Activated CD4-positive, alpha-beta T cell treated with anti-CD3 and anti-CD28 coated beads, Interleukin-2, amount 50 U/mL, for 1 hour (primary cell): ENCODE results near the gene GPATCH4.
"Not testable (repeated sequence)": the region's sequence is repeated elsewhere in the genome, so short reads cannot be mapped to it uniquely, and the experiment has no call there.

Experiments
- DNase-seq: peaks from one replicate; pipeline ENCODE4 v3.0.0-alpha.2; 2020

GPATCH4 gene

DNA sequence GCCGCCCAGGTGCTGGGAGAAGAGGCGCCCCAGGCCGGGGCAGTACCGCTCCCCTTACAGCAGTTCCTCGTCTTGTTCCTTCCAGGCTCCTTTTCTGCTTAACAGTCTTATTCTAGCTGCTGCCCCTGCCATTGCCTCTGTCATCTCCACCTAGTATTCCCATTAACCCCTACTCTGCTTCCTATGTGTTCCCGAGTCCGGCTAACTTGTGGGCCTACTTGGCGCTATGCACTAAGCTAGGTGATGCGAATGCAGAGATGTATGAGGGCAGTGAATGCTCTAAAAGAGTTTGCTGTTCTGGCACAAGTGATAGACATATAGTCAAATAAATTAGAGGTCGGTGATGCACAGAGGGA lies 28.6 kb downstream of the GPATCH4 start:
- no peak for DNase-seq

DNA sequence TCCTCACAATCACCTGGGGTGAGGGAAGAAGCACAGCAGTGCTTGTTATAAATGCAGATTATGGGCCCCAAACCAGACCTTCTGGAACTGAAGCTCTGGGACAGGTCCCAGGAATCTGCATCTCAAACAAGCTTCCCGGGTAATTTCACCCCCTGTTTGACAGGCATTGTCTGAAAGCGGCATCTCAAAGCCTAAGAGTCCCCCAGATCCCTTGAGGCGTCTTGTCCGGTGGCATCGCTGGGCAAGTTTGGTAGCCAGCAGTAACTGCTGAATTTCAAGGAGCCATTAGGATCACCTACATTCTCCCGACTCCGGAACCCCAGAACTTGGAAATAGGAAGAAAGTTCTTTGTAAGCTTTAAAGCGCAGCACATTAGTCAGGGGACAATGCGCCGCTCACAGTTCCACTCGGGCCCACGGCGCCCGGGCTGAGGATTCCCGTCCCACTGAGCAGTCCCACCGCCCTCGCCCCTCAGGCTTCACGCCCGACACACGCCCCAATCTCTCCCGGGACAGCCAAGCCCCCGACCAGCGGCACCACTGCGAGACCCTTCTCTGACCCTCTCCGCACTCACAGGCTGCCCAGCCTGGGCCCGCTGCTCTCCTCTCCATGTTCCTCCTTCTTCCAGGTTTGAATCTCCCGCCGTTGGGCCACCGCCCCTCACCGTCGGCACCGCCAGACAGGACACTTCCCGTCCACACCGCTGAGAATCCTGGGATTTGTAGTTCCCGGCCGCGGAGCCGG lies 29.2 kb downstream of the GPATCH4 start, which contains the start of gene IQGAP3:
IQGAP3 (minus strand) TSS at position 647 of the 744 bp plus-strand sequence; CDS start at position 611, 36 bp downstream.
- DNase-seq = peak; percentile 70

DNA sequence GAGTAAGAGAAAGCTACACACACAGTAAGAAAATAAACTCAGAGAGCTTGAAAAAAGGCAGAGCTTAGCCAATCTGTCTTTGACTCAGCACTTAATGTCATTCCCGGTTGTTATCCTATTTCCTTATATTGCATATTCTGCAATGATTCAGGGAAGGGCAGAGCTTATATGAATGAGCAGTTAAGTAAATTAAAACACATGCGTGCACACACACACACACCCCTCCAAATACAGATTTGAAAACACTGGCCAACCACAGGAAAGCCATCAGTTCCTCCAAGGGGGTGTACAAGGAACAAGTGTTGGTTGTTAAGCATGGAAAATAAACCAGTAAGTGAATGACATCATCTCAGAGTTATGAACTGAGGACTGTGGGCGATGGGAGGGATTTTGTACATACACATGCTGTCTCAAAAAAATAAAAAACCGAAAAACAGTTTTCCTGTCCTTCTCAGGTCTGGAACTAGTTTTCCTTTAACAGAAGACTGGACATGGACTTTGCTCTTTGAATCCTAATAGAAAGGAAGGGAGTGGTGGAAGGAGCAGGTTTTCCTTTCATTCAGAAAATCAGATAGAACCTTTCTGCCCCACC lies 29.9 kb downstream of the GPATCH4 start:
- no peak for DNase-seq

DNA sequence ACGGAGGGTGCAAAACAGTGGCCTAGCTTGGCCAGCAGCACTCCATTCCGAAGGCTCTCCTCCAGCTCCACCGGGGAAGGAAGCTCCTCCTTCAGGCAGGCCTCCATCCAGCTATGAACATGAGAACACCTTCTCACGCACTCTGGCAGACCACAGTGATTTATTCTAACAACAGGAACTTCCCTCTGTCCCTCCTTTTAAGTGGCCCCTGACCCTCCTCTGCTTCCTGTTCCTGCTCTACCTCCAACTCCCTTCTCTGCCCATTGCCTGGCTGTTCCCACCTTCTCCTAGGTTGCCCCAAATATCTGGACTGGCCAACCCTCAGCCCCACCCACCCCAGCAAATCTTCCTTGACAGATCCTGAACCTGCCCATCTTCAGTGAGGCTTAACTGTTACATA lies 34.8 kb downstream of the GPATCH4 start:
- DNase-seq = no peak

DNA sequence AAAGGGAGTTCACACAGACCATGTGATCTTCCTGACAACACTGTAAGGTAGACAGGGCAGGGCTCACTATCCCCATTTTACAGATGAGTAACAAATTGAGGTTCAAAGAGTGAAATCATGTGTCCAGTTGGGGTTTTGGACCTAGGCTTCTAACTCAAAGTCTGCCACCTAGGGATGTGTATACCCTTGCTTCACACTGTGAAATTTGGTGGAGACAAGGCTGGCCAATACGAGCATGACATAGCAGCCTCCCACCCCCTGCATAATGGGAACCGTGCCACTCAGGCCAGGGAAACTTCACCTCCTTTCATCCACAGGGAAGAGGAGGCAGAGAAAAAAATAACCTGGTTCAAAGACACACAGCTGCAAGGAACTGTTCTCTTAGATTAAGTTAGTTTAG lies 35.8 kb downstream of the GPATCH4 start:
- DNase-seq = no peak

DNA sequence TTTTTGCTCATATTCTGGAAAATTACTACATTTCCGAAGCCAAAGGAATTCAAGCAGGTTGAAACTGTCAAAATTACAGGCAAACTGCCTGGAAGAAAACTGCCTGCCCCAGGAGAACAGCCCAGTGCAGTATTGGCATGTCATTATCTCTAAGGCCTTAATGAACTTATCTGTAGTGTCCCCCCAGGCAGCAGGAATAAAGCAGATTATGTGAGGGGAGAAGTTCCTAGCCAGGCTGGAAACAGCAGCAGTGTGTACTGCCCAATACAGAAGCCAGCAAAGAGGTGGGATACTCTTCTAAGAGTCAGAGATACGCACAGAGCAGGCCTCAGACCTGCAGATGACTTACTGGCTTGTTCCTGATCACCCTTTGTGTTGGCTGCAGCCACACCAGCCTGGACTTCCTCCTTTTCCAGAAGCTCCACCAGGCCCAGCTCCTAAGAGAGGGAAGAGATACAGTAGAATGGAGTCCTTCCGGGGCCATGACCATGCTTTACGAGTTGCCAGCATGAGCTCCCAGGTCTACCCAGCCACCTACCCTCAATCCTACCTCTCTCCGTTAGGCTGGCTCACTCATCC lies 40.6 kb downstream of the GPATCH4 start:
- DNase-seq = no peak

DNA sequence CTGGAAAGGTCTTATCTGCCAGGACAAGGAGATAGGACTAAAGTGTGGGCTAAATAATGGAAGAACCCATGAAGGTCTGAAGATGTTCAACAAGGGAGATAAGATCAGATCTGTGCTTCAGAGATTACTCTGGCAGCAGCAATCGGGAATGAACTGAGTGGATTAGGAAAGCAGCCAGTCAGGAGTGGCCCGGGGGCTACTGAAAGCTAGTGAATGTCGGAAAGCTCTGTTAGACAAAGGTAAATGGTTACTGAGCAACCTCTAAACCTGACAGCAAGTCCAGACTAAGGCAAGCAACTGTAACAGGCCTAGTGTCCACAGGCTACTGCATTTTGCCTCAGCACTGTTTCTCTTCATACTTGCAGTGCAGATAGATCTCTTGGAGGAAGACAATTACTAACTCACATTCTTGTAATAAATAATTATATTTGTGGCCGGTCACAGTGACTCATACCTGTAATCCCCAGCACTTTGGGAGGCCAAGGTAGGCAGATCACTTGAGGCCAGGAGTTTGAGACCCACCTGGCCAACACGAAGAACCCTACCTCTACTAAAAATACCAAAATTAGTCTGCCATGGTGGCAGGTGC lies 41.4 kb downstream of the GPATCH4 start:
- DNase-seq = no peak

DNA sequence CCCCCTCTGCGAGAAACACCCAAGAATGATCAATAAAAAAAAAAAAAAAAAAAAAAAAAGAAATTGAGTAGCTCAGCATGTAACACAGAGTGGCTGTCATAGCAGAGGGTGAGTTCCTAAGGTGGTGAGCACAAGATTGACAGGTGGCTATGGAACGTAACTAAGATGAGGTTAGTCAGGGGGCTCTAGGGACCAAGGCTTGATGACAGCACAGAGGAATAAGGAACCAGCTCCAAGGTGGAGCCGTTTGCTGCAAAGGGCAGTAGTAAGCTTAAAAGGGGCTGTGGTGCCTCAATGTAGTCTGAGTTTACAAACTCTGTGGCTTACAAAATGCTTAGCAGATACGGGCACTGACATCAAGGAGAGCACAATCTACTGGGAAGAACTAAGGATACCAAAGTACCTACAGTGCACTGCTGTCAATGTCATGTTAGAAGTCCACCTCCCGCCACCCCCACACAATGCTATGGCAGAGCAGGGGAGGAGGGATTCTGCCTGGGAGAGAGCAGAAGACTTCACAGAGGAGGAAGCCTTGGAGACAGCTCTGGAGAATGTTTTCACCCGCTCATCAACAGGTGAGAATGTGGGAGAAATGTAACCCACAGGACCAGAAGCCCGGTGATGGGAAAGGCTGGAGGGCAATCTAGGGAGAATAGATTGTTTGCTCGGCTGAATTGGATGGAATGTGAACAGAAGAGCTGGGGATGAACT lies 42.0 kb downstream of the GPATCH4 start:
- no peak for DNase-seq

DNA sequence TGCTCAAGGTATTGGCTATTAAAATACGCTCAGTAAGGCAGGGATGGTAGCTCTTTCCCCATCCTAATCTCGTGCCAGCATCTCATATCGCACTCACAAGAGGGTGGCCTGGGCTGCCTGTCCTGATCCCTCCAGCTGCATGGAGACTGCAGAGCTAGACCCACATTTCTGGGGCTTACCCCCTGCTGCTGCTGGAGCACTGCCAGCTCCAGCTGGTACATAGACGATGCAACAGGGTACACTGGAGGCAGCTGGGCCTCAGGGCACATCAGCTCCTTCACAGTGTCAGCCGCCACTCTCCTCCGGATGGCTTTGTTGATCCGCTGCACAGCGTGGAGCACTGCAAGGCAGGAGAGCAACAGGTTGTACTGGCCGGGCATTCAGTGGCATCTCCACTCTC lies 44.9 kb downstream of the GPATCH4 start:
- DNase-seq = no peak

DNA sequence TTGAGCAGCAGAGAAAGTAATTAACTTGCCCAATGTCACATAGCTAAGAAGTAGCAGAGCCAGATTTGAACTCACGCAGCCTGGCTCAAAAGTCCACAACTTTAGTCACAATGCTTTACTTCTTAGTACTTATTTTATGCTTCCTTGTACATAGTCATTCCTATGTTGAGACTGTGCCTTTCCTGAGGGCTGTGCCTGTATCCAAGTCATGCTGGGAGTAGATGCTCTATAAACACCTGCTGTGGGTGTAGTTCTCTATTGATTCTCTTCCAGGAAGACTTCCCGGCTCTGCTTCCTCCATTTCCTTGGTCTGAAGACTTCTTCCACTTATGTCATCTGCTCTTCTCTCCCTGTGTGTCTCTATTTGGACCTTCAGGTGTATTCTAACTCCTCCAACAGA lies 45.6 kb downstream of the GPATCH4 start:
- DNase-seq = no peak

DNA sequence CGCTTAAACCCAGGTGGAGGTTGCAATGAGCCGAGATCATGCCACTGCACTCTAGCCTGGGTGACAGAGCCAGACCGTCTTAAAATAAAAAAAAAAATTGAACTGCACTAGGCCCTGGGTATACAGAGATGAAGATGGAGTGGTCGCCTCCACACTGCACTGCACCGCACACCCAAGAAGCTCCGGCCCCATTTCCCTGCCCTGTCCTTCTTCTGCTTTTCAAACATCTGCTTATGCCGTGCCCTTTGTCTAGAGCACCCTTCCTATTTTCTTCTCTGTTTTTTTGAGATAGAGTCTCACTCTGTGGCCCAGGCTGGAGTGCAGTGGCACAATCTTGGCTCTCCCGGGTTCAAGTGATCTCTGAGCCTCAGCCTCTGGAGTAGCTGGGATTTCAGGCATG lies 46.3 kb downstream of the GPATCH4 start:
- no peak for DNase-seq

DNA sequence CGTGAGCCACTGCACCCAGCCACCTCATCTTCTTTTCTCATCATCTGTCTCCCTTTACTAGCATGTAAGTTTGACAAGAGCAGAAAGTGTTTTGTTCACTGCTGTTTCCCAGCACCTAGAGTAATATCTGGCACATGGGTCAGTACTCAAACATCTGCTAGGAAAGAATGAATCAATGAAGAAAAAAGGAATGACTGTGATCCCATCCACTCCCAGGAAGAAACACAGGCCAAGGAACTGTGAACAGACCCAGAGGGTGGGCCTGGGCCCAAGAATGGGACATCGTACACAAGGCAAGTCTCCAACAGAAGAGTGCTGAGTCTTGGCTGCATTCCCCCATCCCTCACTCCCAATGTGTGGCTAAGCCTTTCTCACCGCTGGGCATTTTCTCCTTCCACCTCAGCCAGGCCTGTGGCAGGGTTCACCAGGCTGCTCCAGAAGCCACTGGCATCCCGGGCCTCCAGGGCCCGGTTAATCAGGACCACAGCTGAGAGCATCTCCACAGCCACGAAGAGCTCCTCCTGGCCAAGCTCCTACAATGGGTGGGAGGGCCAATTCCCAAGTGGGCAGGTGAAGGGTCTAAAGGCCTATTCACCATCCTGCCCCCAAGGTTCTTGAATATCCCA lies 47.3 kb downstream of the GPATCH4 start:
- no peak for DNase-seq

DNA sequence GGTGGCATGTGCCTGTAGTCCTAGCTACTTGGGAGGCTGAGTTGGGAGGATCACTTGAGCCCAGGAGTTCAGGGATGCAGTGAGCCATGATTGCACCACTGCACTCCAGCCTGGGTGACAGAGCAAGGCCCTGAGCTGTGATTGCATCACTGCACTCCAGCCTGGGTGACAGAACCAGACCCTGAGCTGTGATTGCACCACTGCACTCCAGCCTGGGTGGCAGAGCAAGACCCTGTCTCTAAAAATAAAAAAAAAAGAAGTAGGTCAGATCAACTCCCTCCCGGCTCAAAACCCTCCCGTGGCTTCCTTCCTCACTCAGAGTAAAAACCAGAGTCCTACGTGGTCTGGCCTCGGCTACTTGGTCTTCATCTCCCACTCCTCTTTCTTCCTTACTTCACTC lies 48.3 kb downstream of the GPATCH4 start:
- DNase-seq = not testable (repeated sequence)

DNA sequence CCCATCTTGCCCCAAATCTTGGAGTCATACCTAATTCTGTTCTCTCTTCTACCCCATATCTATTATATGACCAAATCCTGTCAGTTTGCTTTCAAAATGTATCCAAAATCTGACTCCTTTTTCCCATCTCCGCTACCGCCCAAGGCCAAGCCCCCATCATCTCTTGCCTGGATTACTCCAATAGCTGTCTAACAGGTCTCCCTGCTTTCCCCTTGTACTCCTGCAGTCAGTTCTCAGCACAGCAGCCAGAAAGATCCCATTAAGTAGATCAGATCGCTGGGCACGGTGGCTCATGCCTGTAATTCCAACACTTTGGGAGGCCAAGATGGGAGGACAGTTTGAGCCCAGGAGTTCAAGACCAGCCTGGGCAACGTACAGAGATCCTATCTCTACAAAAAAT lies 48.8 kb downstream of the GPATCH4 start:
- DNase-seq = no peak

DNA sequence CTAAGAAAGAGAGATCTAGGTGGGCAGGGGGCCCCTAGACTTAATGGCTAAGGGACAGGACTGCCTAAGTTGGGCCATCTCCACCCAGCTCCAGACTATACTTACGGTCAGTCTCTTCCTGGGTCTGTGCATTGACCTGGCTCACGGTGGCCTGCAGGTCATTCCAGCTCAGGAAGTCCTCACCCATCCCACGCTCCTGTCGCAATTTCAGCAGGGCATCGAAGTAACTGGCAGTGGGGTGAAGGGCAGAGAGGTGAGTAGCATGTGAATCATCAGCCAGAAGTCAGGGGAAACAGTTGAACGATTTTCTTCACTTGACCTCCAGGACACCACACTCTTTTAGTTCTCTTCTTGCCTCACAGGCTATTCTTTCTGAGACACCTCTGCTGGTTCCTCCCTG lies 49.4 kb downstream of the GPATCH4 start:
- DNase-seq = no peak

DNA sequence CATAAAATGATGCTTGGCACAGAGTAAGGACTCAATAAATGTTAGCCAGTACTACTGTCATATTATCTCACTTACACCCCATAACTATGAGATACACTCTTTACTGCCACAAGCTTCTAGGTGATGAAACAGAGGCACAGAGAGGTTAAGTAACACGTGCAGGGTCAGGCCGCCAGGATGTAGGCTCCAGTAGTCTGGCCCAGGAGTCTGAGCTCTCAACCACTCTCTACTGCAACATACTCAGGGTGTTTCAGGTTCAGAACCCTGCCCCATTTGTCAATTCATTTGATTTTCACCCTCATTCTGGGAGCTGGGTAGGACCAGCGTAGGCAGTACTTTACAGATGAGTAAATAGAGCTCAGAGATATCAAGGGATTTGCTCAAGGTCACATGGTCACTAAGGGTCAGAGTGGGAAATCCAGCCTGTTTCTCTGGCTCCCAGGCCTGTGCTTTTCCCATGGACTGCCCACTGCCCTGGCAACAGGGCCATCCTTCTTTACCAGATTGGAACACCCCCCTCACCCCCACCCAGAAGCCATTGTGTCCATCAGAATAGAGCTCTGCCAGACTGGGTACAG lies 50.1 kb downstream of the GPATCH4 start:
- no peak for DNase-seq

DNA sequence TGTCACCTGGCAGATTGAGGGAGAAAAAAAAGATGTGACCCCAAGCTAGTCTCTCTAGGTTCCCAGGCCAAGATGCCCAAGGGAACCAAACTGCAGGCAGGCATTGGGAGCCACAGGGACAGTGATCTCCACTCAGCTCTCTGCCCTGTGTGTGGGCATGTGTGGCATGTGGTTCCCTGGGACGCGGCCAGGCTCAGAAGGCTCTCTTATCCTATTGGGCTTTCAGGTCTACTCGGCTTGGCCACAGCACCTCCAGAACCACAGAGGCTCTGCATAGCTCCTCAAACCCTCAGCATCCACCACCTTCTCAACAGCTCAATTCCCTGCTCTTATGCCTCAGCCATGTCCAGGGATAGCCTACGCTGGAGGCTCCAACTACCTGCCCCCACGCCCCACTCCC lies 50.9 kb downstream of the GPATCH4 start:
- no peak for DNase-seq

DNA sequence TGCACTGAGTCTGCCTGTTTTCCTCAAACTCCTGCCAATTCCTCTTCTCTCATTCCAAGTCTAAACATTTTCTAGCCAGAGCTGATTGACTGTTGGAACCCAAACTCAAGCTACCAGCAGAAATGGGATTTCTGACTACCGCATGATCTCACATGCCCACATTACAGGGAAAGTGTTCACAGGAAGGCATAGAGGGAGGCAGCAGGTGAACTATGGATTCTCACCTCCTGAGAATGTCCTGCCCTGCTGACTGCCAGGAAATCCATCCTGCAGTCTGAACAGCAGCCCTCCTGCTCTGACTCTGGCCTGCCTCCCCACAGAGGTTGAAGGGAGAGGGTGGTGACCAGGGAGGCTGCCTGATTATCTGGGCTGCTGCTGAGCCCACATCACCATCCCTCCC lies 51.4 kb downstream of the GPATCH4 start:
- no peak for DNase-seq

DNA sequence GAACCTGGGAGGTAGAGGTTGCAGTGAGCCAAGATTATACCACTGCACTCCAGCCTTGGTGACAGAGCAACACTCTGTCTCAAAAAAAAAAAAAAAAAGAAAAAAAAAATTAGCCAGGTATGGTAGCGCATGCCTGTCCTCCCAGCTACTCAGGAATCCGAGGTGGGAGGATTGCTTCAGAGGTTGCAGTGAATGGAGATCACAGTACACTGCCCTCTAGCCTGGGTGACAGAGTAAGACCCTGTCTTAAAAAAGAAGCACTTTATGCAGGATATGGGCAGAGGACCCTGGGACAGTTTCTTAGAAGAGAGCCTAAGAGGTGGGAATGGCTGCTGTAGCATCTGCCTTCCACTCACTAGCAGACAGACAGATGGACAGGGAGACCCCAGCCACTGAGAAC lies 51.9 kb downstream of the GPATCH4 start:
- no peak for DNase-seq

DNA sequence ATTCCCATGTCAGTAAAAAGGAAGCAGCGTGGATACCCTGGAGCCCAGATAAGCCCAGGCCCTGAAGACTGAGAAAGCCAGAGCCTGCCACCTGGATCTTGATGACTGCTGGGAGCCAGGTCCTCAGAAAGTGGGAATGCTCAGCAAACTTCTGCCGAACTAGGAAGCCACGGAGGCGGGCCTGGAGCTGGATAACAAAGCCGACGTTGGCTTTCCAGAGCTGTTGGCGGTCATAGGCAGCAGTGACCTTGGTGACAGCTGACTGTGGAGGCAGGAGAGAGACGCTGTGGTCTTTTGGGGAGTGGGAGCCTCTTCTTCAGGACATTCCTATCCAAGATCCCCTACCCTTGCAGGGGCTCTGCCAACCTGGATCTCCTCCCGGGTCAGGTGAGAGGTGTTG lies 53.3 kb downstream of the GPATCH4 start:
- no peak for DNase-seq

DNA sequence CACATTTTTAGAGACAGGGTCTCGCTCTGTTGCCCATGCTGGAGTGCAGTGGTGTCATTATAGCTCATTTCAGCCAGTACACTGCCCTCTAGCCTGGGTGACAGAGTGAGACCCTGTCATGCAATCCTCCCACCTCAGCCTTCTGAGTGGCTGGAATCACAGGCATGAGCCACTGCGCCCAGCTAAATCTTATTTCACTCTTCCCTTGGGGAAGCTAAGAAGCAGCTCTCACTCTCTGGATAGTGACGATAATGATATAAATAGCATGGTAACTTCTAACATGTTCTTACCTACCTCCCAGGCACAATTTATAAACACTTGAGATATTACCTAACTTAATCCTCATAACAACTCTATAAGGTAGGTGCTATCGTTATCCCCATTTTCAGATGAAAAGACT lies 53.8 kb downstream of the GPATCH4 start:
- no peak for DNase-seq

DNA sequence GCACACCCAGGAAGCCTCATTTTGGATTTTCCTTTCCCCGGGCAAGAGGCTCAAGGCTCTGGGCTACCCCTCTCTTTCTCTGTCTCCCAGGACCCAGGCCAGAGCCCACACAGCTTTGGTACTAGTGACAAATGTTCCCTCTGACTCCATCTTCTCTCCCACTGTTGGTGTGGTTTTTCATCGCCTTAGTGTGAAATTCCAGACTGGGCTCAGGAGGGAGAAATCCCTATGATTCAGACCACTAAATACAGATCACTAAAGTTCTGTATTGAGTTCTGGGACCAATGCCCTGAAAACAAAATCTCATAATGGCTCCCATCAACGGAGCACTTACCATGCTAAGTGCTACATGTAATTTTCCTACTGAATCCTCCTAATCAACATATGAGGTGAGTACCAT lies 55.0 kb downstream of the GPATCH4 start:
- DNase-seq = no peak
